SU-DHL-6 (cell line): ENCODE data around the gene POLG2.
A peak's percentile ranks its signal among the peaks of the same experiment; 100 is the strongest.

Source experiments
- H2AFZ ChIP-seq: fragments of 200-600 bp; sonication (generic); 2 replicates; pipeline ENCODE4 v1.6.1; 2014; ENCODE audit warnings: low read depth, mild to moderate bottlenecking, moderate library complexity, mixed read lengths, antibody characterized with exemption, low read length; ENCODE audit not compliant: severe bottlenecking
- H3F3A ChIP-seq: fragments of 200-600 bp; shearing (Covaris generic); 2 replicates; pipeline ENCODE4 v1.6.0; 2016; ENCODE audit warnings: antibody characterized with exemption, mild to moderate bottlenecking; ENCODE audit not compliant: insufficient read depth
- H3K27ac ChIP-seq: fragments of 200-600 bp; sonication (generic); 2 replicates; pipeline ENCODE4 v1.5.1; 2016; ENCODE audit warnings: low read depth, mild to moderate bottlenecking, low read length, moderate library complexity, mixed read lengths
- H3K27me3 ChIP-seq: fragments of 200-600 bp; sonication (generic), shearing (Covaris generic); 2 replicates; pipeline ENCODE4 v1.6.0; 2014; ENCODE audit warnings: mild to moderate bottlenecking, low read length
- H3K36me3 ChIP-seq: fragments of 200-600 bp; sonication (generic); 2 replicates; pipeline ENCODE4 v1.6.1; 2014; ENCODE audit warnings: mild to moderate bottlenecking, low read length, mixed read lengths
- H3K4me2 ChIP-seq: fragments of 300-600, 200-600 bp; shearing (Covaris generic), sonication (generic); 2 replicates; pipeline ENCODE4 v1.6.0; 2014; ENCODE audit warnings: low read length, low read depth, mild to moderate bottlenecking; ENCODE audit not compliant: poor library complexity, severe bottlenecking
- H3K4me3 ChIP-seq: fragments of 200-600 bp; sonication (generic); 2 replicates; pipeline ENCODE4 v1.5.1; 2014; ENCODE audit warnings: antibody characterized with exemption, low read length, mild to moderate bottlenecking, mixed read lengths; ENCODE audit not compliant: insufficient read depth, poor library complexity, severe bottlenecking
- H3K79me2 ChIP-seq: fragments of 200-600 bp; sonication (generic); 2 replicates; pipeline ENCODE4 v1.6.1; 2014; ENCODE audit warnings: mild to moderate bottlenecking, low read length, moderate library complexity; ENCODE audit not compliant: insufficient read depth
- H3K9ac ChIP-seq: fragments of 200-600 bp; sonication (generic); 2 replicates; pipeline ENCODE4 v1.7.0; 2014; ENCODE audit warnings: mild to moderate bottlenecking, low read length
- H3K9me2 ChIP-seq: fragments of 200-600 bp; sonication (generic); replicated peaks from 2 replicates; pipeline ENCODE4 v1.6.1; 2014; ENCODE audit warnings: low read length; ENCODE audit not compliant: insufficient read depth
- H3K9me3 ChIP-seq: fragments of 200-600 bp; sonication (generic); 2 replicates; pipeline ENCODE4 v1.6.1; 2014; ENCODE audit warnings: low read length, mixed read lengths; ENCODE audit not compliant: insufficient read depth
- H4K20me1 ChIP-seq: fragments of 200-600 bp; sonication (generic); 2 replicates; pipeline ENCODE4 v1.6.1; 2014; ENCODE audit warnings: low read depth, mild to moderate bottlenecking, antibody characterized with exemption, low read length, moderate library complexity, mixed read lengths
- EZH2phosphoT487 ChIP-seq: fragments of 200-600 bp; sonication (generic), shearing (Covaris generic); conservative IDR thresholded peaks from 2 replicates; pipeline ENCODE4 v1.6.1; 2018; ENCODE audit warnings: mild to moderate bottlenecking, antibody characterized with exemption, low read length, moderate library complexity, mixed read lengths
- TF ChIP-seq, protein P1 (sequence below): fragments of 200-600 bp; sonication (generic); IDR thresholded peaks from one replicate; pipeline ENCODE4 v1.5.1; 2017; ENCODE audit warnings: antibody characterized with exemption, mild to moderate bottlenecking, low read length, moderate library complexity; ENCODE audit not compliant: insufficient read depth, poor library complexity, severe bottlenecking

POLG2 gene

DNA sequence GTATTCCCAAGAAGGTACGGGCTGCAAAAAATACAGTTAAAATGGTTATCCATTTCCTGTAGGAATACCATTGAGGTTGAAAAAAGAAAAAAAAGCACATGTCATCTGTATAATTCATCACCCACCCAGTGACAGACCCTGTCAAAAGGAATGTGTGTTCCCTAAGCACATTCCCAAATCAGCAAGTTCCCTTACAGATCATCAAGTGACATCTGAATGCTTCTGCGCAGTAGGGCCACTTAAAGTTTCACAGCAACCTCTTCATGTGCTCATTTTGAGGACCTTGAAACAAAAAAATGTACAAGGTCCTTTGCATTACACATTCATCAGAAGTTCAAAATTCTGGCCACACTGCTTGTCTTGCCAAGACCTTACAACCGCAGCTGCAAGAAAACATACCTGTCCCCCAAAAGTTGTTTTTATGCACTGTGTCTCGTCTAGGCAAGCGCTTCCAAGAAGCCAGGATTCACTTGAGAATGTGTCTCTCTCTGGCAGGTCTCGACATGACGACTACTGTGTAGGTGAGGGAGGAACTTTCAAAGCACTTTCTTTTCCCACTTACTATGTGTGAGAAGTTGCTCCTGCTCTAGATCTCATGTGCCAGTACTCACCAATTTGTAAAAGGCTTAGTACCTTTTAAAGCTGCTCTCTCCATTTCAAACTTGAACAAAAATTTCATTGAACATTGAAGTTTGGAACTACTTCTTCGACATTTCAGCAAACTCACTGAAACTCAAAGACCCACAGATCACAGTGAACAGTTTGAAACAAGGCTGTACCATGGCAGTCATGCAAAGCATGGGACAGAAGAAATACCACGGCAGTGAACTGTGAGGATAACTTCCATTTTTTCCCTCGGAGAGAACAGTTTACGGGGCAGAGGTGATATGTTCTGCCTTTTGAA is 4.3 kb upstream of the POLG2 start:
- Histone ChIP-seq H3K79me2 (peaks cover 63% of the 10 kb centered on the region), H3K27me3 (no peaks in the 10 kb centered on the region), H3F3A (peaks cover 90% of the 10 kb centered on the region), H3K9me3 (no peaks in the 10 kb centered on the region), H3K27ac (no peak overlapping the region), H3K36me3 (peaks cover 67% of the 10 kb centered on the region), H4K20me1 (peaks cover 56% of the 10 kb centered on the region), H3K9me2 (no peaks in the 10 kb centered on the region), H3K9ac (no peak overlapping the region), H2AFZ (no peak overlapping the region), H3K4me3 (no peak overlapping the region), H3K4me2 (no peak overlapping the region)
- no peak for TF ChIP-seq EZH2phosphoT487
- TF ChIP-seq, protein P1, sequence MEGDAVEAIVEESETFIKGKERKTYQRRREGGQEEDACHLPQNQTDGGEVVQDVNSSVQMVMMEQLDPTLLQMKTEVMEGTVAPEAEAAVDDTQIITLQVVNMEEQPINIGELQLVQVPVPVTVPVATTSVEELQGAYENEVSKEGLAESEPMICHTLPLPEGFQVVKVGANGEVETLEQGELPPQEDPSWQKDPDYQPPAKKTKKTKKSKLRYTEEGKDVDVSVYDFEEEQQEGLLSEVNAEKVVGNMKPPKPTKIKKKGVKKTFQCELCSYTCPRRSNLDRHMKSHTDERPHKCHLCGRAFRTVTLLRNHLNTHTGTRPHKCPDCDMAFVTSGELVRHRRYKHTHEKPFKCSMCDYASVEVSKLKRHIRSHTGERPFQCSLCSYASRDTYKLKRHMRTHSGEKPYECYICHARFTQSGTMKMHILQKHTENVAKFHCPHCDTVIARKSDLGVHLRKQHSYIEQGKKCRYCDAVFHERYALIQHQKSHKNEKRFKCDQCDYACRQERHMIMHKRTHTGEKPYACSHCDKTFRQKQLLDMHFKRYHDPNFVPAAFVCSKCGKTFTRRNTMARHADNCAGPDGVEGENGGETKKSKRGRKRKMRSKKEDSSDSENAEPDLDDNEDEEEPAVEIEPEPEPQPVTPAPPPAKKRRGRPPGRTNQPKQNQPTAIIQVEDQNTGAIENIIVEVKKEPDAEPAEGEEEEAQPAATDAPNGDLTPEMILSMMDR = no peak

DNA sequence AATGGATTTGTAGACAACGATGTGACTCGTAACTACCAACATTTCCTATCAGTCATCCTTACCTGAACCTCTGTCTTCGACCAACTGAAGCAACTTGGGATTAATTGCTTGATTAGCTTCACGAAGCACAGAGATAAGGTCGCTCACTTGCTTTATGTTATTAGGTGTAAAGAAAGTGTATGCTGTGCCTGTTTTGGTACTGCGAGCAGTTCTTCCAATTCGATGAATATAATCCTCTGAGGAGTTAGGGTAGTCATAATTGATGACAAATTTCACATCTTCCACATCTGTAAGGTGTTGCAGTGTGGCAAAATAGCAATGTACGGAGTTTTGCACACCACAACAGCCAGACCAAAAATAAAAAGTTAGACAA is 3.6 kb upstream of the POLG2 start:
- H3K27ac ChIP-seq = no peak overlapping the region
- no peak overlapping the region for H3K4me3 ChIP-seq
- peaks cover 63% of the 10 kb centered on the region for H3K79me2 ChIP-seq
- H3K4me2 ChIP-seq = no peak overlapping the region
- peaks cover 87% of the 10 kb centered on the region for H3F3A ChIP-seq
- no peaks in the 10 kb centered on the region for H3K27me3 ChIP-seq
- peaks cover 65% of the 10 kb centered on the region for H3K36me3 ChIP-seq
- no peak overlapping the region for H2AFZ ChIP-seq
- H3K9me3 ChIP-seq = no peaks in the 10 kb centered on the region
- TF ChIP-seq EZH2phosphoT487 = no peak
- TF ChIP-seq, protein P1 = no peak
- no peaks in the 10 kb centered on the region for H3K9me2 ChIP-seq
- peaks cover 56% of the 10 kb centered on the region for H4K20me1 ChIP-seq
- no peak overlapping the region for H3K9ac ChIP-seq

DNA sequence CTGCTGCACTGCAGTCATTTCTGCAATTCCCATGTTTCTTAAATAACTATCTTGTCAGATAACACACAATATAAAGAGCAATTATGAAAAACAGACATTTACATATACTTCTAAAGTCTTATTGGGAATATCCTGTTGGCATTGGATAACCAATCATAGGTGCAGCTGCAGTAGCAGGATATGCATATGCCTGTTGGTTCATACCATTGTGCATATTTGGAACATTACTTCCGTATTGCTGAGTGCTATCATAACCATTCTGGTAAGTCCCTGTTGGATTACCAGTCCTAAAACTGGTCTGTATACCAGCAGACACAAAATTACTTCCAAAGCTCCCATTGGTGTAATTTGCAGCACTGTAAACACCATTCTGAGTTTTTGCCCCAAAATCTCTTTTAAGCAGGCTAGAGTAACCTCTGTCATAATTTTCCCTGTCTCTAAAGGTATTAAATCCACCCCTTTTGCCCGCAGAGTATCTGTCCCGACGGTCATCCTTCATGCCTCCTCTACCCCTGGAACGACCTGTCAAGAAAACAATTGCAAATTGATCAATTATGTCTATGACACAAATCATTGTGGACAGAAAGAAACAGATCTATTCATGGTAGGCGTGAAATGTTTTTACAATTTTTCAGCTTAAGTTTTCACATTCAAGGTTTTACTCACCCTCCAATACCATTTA is 3.1 kb upstream of the POLG2 start:
- Histone ChIP-seq H2AFZ (no peak overlapping the region), H3K36me3 (peaks cover 61% of the 10 kb centered on the region), H3K4me2 (peak overlapping the region; percentile 95), H3K9ac (no peak overlapping the region), H3K9me3 (no peaks in the 10 kb centered on the region), H3K27me3 (no peaks in the 10 kb centered on the region), H3K4me3 (no peak overlapping the region), H4K20me1 (peaks cover 54% of the 10 kb centered on the region), H3K79me2 (peaks cover 61% of the 10 kb centered on the region), H3F3A (peaks cover 82% of the 10 kb centered on the region), H3K9me2 (no peaks in the 10 kb centered on the region), H3K27ac (peak overlapping the region; percentile 90; the same call in 1 of the 2 replicates)
- no peak for TF ChIP-seq EZH2phosphoT487
- TF ChIP-seq, protein P1 = no peak
